ENCODE data around the gene LRP1B. TPM values are rescaled to one million over a fixed set of nuclear protein-coding genes. Genes with fewer than 3 reads are reported as not detected.

The LRP1B gene
- total and polyA plus RNA-seq, 2 donors (not counting 1 experiment from before 2014, with no cell fraction given), result not detected

GRCh38 chr2:141038341-141038740 lies 1092.5 kb downstream of the LRP1B start:
- Histone ChIP-seq H2AFZ (ENCODE audit: insufficient read depth, low read depth, low read length, poor library complexity, severe bottlenecking) (no peak overlapping the region), H3K9me3 (ENCODE audit: control extremely low read depth in 1 of 3, control insufficient read depth in 2 of 3, insufficient read depth in 1 of 3, low read length in 2 of 3) (no peaks in the 10 kb centered on the region), H3K27ac (ENCODE audit: low read length in 2 of 2) (no peak overlapping the region), H3K79me2 (ENCODE audit: control insufficient read depth, insufficient read depth, low read length) (no peaks in the 10 kb centered on the region), H3K4me1 (ENCODE audit: control insufficient read depth in 2 of 2, insufficient read depth in 2 of 2, low read length in 2 of 2) (no peaks in the 10 kb centered on the region), H3K9ac (ENCODE audit: low read length) (no peak overlapping the region), H3K4me3 (ENCODE audit: control extremely low read depth in 1 of 5, extremely low read depth in 1 of 5, insufficient read depth in 1 of 5, low read depth in 2 of 5, low read length in 4 of 5) (no peak overlapping the region), H3K27me3 (replicated peaks in 1 of 4; ENCODE audit: control extremely low read depth in 1 of 4, control insufficient read depth in 3 of 4, insufficient read depth in 4 of 4, low read length in 3 of 4) (no peaks in the 10 kb centered on the region), H3K36me3 (replicated peaks in 1 of 2; ENCODE audit: control extremely low read depth in 1 of 2, control insufficient read depth in 1 of 2, extremely low read depth in 1 of 2, insufficient read depth in 2 of 2, low read length in 1 of 2) (no peaks in the 10 kb centered on the region), H4K20me1 (ENCODE audit: control insufficient read depth, insufficient read depth, low read length, poor library complexity, severe bottlenecking) (no peaks in the 10 kb centered on the region), H3K4me2 (replicated peaks; ENCODE audit: low read depth, low read length, poor library complexity, severe bottlenecking) (no peak overlapping the region)
- intact Hi-C loops (cut with micrococcal nuclease), result no loop called here
- no CpG with 5 or more reads among the region's 2 CpGs for WGBS (ENCODE audit: insufficient coverage)
- Mint-ChIP-seq H3K4me3 (no peak overlapping the region), H3K4me1 (no peaks in the 10 kb centered on the region), H3K9me3 (ENCODE audit: insufficient read depth) (peaks cover 4% of the 10 kb centered on the region), H3K27me3 (no peaks in the 10 kb centered on the region), H3K27ac (no peak overlapping the region)
- ChIA-PET POLR2A (no interaction called here), CTCF (no interaction called here)
- no peak for DNase-seq
- TF ChIP-seq CTCF (IDR thresholded peaks at IDR 0.05) (no peak), EZH2 (IDR thresholded peaks at IDR 0.05; ENCODE audit: borderline replicate concordance, insufficient read depth, low read depth, low read length, poor library complexity, severe bottlenecking) (no peak)
- ATAC-seq (ENCODE audit: low read depth), result no peak

- Histone ChIP-seq H3K27me3 (replicated peaks in 1 of 4; ENCODE audit: control extremely low read depth in 1 of 4, control insufficient read depth in 3 of 4, insufficient read depth in 4 of 4, low read length in 3 of 4) (no peaks in the 10 kb centered on the region), H4K20me1 (ENCODE audit: control insufficient read depth, insufficient read depth, low read length, poor library complexity, severe bottlenecking) (no peaks in the 10 kb centered on the region), H3K4me2 (replicated peaks; ENCODE audit: low read depth, low read length, poor library complexity, severe bottlenecking) (no peak overlapping the region), H3K4me3 (ENCODE audit: control extremely low read depth in 1 of 5, extremely low read depth in 1 of 5, insufficient read depth in 1 of 5, low read depth in 2 of 5, low read length in 4 of 5) (no peak overlapping the region), H3K27ac (ENCODE audit: low read length in 2 of 2) (no peak overlapping the region), H3K36me3 (replicated peaks in 1 of 2; ENCODE audit: control extremely low read depth in 1 of 2, control insufficient read depth in 1 of 2, extremely low read depth in 1 of 2, insufficient read depth in 2 of 2, low read length in 1 of 2) (no peaks in the 10 kb centered on the region), H3K9me3 (ENCODE audit: control extremely low read depth in 1 of 3, control insufficient read depth in 2 of 3, insufficient read depth in 1 of 3, low read length in 2 of 3) (no peaks in the 10 kb centered on the region), H3K79me2 (ENCODE audit: control insufficient read depth, insufficient read depth, low read length) (no peaks in the 10 kb centered on the region), H3K4me1 (ENCODE audit: control insufficient read depth in 2 of 2, insufficient read depth in 2 of 2, low read length in 2 of 2) (no peaks in the 10 kb centered on the region), H3K9ac (ENCODE audit: low read length) (no peak overlapping the region), H2AFZ (ENCODE audit: insufficient read depth, low read depth, low read length, poor library complexity, severe bottlenecking) (no peak overlapping the region)
- intact Hi-C loops (cut with micrococcal nuclease), result no loop called here
- no peak overlapping the region for H3K27ac Mint-ChIP-seq
- H3K4me3 Mint-ChIP-seq, result no peak overlapping the region
- no peak for DNase-seq
- CTCF ChIA-PET, result no interaction called here
- no peaks in the 10 kb centered on the region for H3K27me3 Mint-ChIP-seq
- ATAC-seq (ENCODE audit: low read depth), result no peak
- no peaks in the 10 kb centered on the region for H3K4me1 Mint-ChIP-seq
- H3K9me3 Mint-ChIP-seq (ENCODE audit: insufficient read depth), result peaks cover 3% of the 10 kb centered on the region
- WGBS (ENCODE audit: insufficient coverage), result 88% methylated on average over 1 of the region's 2 CpGs
- POLR2A ChIA-PET, result no interaction called here
- no peak for TF ChIP-seq CTCF (IDR thresholded peaks at IDR 0.05)
- TF ChIP-seq EZH2 (IDR thresholded peaks at IDR 0.05; ENCODE audit: borderline replicate concordance, insufficient read depth, low read depth, low read length, poor library complexity, severe bottlenecking), result no peak
Observed at GRCh38 chr2:141037361-141037760, 1093.5 kb downstream of the LRP1B start.
